ENCODE measurements around the gene RGS7.

RGS7 gene

DNA sequence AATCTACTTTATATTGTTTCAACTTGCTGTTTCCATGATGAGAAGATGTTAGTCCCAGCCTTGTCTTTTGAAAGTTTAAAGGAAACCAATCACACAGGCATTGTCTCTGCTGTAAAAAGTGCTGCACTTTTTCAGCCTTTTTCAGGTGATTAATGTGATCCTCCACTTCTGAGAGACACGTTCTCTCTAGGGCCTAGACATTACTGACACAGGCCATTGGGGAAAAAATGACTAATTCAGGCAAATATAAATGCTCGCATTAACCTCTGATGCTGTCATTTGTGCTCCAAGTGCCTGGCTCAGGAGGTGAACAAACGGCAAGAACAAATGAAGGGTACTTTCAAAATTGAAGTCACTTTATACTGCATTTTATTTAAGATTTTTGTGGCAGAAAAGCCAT is 32.4 kb upstream of the RGS7 start:
- no peak for DNase-seq (ENCODE audit: extremely low read depth, low read depth)
- no peak for TF ChIP-seq CTCF (IDR thresholded peaks at IDR 0.05; ENCODE audit: low read depth, low read length)

DNA sequence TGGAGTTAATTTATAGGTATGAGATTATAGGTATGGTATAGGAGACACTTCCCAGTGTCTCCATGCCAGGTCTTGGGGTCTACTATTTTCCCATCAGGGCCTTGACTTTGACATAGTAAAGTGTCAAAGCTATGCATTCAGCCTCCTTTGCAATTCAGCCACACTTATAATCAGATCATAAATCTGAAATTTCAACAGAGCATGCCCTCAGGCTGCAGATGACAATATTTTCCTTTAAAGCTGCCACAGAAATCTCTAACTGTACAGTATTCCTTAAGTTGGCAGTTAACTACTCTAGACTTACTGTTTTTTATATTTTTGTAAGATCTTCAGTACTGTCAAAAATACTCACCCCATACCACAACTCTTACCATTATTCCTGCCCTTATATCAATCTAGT is 30.2 kb upstream of the RGS7 start:
- TF ChIP-seq CTCF (IDR thresholded peaks at IDR 0.05; ENCODE audit: low read depth, low read length) = no peak
- no peak for DNase-seq (ENCODE audit: extremely low read depth, low read depth)

GRCh38 chr1:241376701-241377100 is 19.7 kb upstream of the RGS7 start:
- no peak for DNase-seq (ENCODE audit: extremely low read depth, low read depth)
- TF ChIP-seq CTCF (IDR thresholded peaks at IDR 0.05; ENCODE audit: low read depth, low read length) = no peak

- DNase-seq (ENCODE audit: extremely low read depth, low read depth) = no peak
- no peak for TF ChIP-seq CTCF (IDR thresholded peaks at IDR 0.05; ENCODE audit: low read depth, low read length)
Measured at GRCh38 chr1:241375886-241376285, 18.9 kb upstream of the RGS7 start.

DNA sequence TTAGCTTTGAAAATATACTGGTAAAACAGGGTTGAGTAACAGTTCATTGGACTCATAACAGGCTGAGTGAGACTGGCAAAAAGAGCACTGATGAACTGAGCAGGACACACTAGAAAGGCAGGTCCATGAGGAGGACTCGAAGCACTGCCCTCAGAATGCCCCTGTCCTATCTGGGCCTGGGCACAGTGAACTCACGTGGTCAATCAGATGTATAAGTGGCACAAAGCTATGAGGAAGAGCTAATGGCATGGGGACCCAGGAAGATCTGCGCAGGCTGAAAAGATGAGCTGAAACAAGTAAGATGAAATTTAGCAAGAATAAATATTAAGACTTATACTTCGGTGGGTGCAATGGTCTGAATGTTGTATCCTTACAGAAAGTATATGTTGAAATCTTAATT is 9.2 kb upstream of the RGS7 start:
- no peak for DNase-seq (ENCODE audit: extremely low read depth, low read depth)
- no peak for TF ChIP-seq CTCF (IDR thresholded peaks at IDR 0.05; ENCODE audit: low read depth, low read length)

DNA sequence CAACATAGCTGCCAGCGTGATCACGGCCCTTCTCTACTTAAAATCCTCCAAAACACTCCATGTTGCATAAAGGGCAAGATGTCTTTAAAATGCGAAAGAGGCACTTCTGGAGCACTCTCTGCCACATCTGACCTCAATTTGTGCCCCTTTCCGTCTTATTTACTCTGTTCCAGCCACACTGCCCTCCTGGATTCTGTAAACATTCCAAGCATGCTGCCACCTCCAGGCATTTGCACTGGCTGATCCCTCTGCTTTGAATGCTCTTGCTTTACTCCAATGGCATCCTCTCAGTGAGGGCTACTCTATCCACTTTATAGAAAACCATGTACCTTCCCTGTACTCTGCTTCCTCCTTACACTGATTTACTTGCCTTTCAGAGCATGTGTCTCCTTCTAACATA is 5.3 kb upstream of the RGS7 start:
- TF ChIP-seq CTCF (IDR thresholded peaks at IDR 0.05; ENCODE audit: low read depth, low read length) = no peak
- no peak for DNase-seq (ENCODE audit: extremely low read depth, low read depth)

- no peak for TF ChIP-seq CTCF (IDR thresholded peaks at IDR 0.05; ENCODE audit: low read depth, low read length)
- DNase-seq (ENCODE audit: extremely low read depth, low read depth) = no peak
Measured at GRCh38 chr1:241357366-241358340, 648 bp upstream of the RGS7 start.
